ENCODE measurements around the gene GAREM2.

Gene GAREM2

DNA sequence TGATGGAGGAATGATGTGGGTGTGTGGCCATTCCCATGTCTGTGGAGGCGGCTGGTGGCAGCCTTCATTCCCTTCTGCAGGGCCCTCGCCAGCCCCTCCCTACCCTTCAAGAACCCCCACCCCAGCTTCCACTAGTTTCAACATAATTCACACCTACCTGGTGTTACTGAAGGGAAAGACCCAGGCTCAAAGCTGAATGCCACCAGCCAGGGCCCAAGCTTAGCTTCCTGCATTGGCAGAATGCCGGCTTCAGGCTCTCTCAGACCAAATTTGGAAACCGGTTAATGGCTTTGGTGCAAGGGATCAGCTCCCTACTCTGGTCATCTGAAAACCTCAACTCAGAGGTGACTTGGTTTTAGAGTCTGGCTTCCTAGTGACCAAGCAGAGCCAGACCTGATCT, 16.9 kb downstream of the GAREM2 start:
- Histone ChIP-seq H4K20me1 (ENCODE audit: insufficient read depth, low read length) (no peaks in the 10 kb centered on the region), H3K9ac (ENCODE audit: low read length) (no peak overlapping the region), H3K27ac (ENCODE audit: low read depth, low read length, poor library complexity, severe bottlenecking) (no peak overlapping the region), H3F3A (ENCODE audit: insufficient read depth, low read length) (no peaks in the 10 kb centered on the region), H3K4me1 (ENCODE audit: insufficient read depth, low read length, severe bottlenecking) (peaks cover 8% of the 10 kb centered on the region), H3K9me3 (ENCODE audit: low read length) (no peaks in the 10 kb centered on the region), H3K36me3 (ENCODE audit: insufficient read depth, low read length) (peaks cover 43% of the 10 kb centered on the region), H2AFZ (ENCODE audit: low read length) (no peak overlapping the region), H3K9me2 (ENCODE audit: low read depth, low read length) (no peaks in the 10 kb centered on the region), H3K4me2 (ENCODE audit: low read length) (no peak overlapping the region), H3K79me2 (ENCODE audit: insufficient read depth, low read length) (no peaks in the 10 kb centered on the region), H3K4me3 (ENCODE audit: low read depth, low read length, poor library complexity, severe bottlenecking) (no peak overlapping the region), H3K27me3 (ENCODE audit: insufficient read depth, low read length) (0 out of 2 replicates have a peak, but pooled peaks cover 7% of the 10 kb centered on the region)
- TF ChIP-seq, protein P1, sequence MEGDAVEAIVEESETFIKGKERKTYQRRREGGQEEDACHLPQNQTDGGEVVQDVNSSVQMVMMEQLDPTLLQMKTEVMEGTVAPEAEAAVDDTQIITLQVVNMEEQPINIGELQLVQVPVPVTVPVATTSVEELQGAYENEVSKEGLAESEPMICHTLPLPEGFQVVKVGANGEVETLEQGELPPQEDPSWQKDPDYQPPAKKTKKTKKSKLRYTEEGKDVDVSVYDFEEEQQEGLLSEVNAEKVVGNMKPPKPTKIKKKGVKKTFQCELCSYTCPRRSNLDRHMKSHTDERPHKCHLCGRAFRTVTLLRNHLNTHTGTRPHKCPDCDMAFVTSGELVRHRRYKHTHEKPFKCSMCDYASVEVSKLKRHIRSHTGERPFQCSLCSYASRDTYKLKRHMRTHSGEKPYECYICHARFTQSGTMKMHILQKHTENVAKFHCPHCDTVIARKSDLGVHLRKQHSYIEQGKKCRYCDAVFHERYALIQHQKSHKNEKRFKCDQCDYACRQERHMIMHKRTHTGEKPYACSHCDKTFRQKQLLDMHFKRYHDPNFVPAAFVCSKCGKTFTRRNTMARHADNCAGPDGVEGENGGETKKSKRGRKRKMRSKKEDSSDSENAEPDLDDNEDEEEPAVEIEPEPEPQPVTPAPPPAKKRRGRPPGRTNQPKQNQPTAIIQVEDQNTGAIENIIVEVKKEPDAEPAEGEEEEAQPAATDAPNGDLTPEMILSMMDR (IDR thresholded peaks at IDR 0.05; ENCODE audit: low read length): no peak
- TF ChIP-seq EZH2 (IDR thresholded peaks at IDR 0.05; ENCODE audit: borderline replicate concordance, low read length): no peak

GRCh38 chr2:26190369-26190768, 17.5 kb downstream of the GAREM2 start:
- 0 out of 2 replicates have a peak, but pooled peaks cover 6% of the 10 kb centered on the region for H3K27me3 ChIP-seq (ENCODE audit: insufficient read depth, low read length)
- H3K9me2 ChIP-seq (ENCODE audit: low read depth, low read length): no peaks in the 10 kb centered on the region
- H3K4me1 ChIP-seq (ENCODE audit: insufficient read depth, low read length, severe bottlenecking): peaks cover 4% of the 10 kb centered on the region
- H3K36me3 ChIP-seq (ENCODE audit: insufficient read depth, low read length): peaks cover 49% of the 10 kb centered on the region
- no peaks in the 10 kb centered on the region for H3K9me3 ChIP-seq (ENCODE audit: low read length)
- H3K9ac ChIP-seq (ENCODE audit: low read length): no peak overlapping the region
- no peak overlapping the region for H3K4me3 ChIP-seq (ENCODE audit: low read depth, low read length, poor library complexity, severe bottlenecking)
- no peak overlapping the region for H3K27ac ChIP-seq (ENCODE audit: low read depth, low read length, poor library complexity, severe bottlenecking)
- no peak overlapping the region for H2AFZ ChIP-seq (ENCODE audit: low read length)
- no peak overlapping the region for H3K4me2 ChIP-seq (ENCODE audit: low read length)
- H4K20me1 ChIP-seq (ENCODE audit: insufficient read depth, low read length): no peaks in the 10 kb centered on the region
- no peaks in the 10 kb centered on the region for H3F3A ChIP-seq (ENCODE audit: insufficient read depth, low read length)
- H3K79me2 ChIP-seq (ENCODE audit: insufficient read depth, low read length): no peaks in the 10 kb centered on the region
- TF ChIP-seq EZH2 (IDR thresholded peaks at IDR 0.05; ENCODE audit: borderline replicate concordance, low read length): no peak
- TF ChIP-seq, protein P1 (IDR thresholded peaks at IDR 0.05; ENCODE audit: low read length): no peak

DNA sequence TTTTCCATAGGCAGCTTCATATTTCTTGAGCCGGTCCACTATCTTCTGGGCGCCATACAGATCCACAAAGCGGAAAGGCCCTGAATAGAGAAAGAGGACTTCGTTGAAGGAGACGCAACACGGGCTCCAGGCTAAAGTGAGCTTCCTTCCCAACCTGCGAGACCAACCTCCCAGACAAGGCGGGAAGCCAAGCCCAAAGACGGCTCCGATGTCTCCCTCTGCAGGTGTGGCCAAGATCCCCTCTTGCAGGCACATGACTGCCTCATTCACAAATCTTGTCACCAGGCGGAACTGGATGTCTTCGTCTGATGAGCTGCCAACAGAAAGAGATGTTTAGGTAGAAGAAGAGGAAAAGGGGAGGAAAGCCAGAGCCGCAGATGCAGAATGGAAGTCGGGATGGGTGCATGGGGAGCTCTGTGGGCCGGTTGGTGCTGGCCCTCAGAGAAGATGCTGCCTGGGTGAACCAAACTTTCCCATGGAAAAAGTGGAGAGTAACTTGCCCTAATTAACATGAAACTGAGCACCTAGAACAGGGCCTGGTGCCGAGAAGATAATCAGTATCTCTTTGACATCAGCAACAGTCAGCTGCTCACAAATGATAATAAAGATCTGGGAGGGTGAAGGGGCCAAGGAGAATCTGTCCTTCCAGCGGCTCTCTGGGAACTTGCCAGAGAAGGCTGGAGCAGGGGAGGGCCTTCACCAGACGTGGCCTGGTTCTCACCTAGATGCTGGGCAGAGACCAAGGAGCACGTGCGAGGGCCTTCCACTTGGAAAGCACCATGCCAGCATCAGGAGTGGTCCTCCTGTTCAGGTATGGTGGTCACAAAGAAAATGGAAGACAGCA, 18.6 kb downstream of the GAREM2 start:
- Histone ChIP-seq H3K36me3 (ENCODE audit: insufficient read depth, low read length) (peaks cover 61% of the 10 kb centered on the region), H4K20me1 (ENCODE audit: insufficient read depth, low read length) (no peaks in the 10 kb centered on the region), H3K27ac (ENCODE audit: low read depth, low read length, poor library complexity, severe bottlenecking) (no peak overlapping the region), H3F3A (ENCODE audit: insufficient read depth, low read length) (no peaks in the 10 kb centered on the region), H3K9ac (ENCODE audit: low read length) (no peak overlapping the region), H3K4me2 (ENCODE audit: low read length) (no peak overlapping the region), H3K9me2 (ENCODE audit: low read depth, low read length) (no peaks in the 10 kb centered on the region), H2AFZ (ENCODE audit: low read length) (no peak overlapping the region), H3K4me3 (ENCODE audit: low read depth, low read length, poor library complexity, severe bottlenecking) (no peak overlapping the region), H3K79me2 (ENCODE audit: insufficient read depth, low read length) (no peaks in the 10 kb centered on the region), H3K9me3 (ENCODE audit: low read length) (no peaks in the 10 kb centered on the region), H3K27me3 (ENCODE audit: insufficient read depth, low read length) (no peaks in the 10 kb centered on the region), H3K4me1 (ENCODE audit: insufficient read depth, low read length, severe bottlenecking) (no peaks in the 10 kb centered on the region)
- no peak for TF ChIP-seq EZH2 (IDR thresholded peaks at IDR 0.05; ENCODE audit: borderline replicate concordance, low read length)
- TF ChIP-seq, protein P1 (IDR thresholded peaks at IDR 0.05; ENCODE audit: low read length): no peak
